Colonic mucosa (tissue), 4 donors: ENCODE results near the gene ARHGAP26. TPM values are rescaled to one million over a fixed set of nuclear protein-coding genes. Genes with fewer than 3 reads are reported as not detected.

ENCODE experiments used
- DNase-seq: peaks from one replicate; pipeline ENCODE4 v3.0.0-alpha.2; 2020
- H3K27ac ChIP-seq: fragments of 200-600 bp; one replicate; pipeline ENCODE4 v1.8.0; 2021
- H3K27me3 ChIP-seq: fragments of 200-600 bp; one replicate; pipeline ENCODE4 v1.8.0; 2021
- H3K36me3 ChIP-seq: fragments of 200-600 bp; one replicate; pipeline ENCODE4 v1.8.0; 2021
- H3K4me1 ChIP-seq: fragments of 200-600 bp; one replicate; pipeline ENCODE4 v1.8.0; 2021; ENCODE audit warnings: mild to moderate bottlenecking
- H3K4me3 ChIP-seq: fragments of 200-600 bp; one replicate; pipeline ENCODE4 v1.8.0; 2021
- H3K9ac ChIP-seq, 2 donors: one replicate each; pipeline ENCODE4 v1.7.0; 2013; ENCODE audit warnings: control low read depth in 2 of 2, low read depth in 2 of 2, low read length in 2 of 2
- H3K9me3 ChIP-seq: fragments of 200-600 bp; one replicate; pipeline ENCODE4 v1.8.0; 2021
- intact Hi-C: fragments of 100-400 bp; cut with DNase I; formaldehyde crosslinking; loops from one replicate; pipeline ENCODE4 v1.14.1; 2022
- total RNA-seq, 2 donors: library from RNA; stranded (reverse); fragmentation: NEBNext Ultra II Directional in 1 of 2; extraction: Animal tissue kit (Norgen Biotek cat#: 25700) in 1 of 2; gene quantifications; one replicate each; pipeline ENCODE4 v1.2.1, GENCODE V29; 2021
- TF ChIP-seq, protein P1 (sequence below): fragments of 200-600 bp; IDR thresholded peaks from one replicate; pipeline ENCODE4 v1.8.0; 2022; ENCODE audit warnings: antibody characterized with exemption, mild to moderate bottlenecking
- donor health status: healthy.
- donor health status: DM: no; HTN: no; CAD: no.
- donor health status: DM: no; HTN: no; CAD: no.

Gene ARHGAP26
- total RNA-seq, 2 donors from 2014 or later = 59.1 to 74.0 TPM

DNA sequence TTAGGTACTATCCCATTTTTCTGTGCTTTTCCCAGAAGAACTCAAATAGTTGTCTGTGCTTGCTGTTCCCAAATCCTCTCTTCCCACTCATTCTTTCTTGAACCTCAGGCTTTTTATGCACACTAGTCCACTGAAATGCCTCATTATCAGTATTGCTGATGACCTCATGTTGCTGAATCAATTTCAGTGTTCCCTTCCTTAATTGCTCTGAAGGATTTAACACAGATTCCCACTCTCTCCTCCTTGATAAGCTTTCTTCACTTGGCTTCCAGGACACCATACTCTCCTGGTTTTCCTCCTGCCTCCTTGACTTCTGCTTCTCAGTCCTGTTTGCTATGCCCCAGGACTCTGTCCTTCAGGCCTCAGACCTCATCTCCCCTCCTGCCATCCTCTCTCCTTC, 298.5 kb downstream of the ARHGAP26 start:
- H3K4me3 ChIP-seq = no peak overlapping the region
- no peaks in the 10 kb centered on the region for H3K4me1 ChIP-seq
- no peaks in the 10 kb centered on the region for H3K36me3 ChIP-seq
- H3K9ac ChIP-seq = no peak overlapping the region
- H3K27me3 ChIP-seq = no peaks in the 10 kb centered on the region
- no peak for DNase-seq
- H3K9me3 ChIP-seq = no peaks in the 10 kb centered on the region
- TF ChIP-seq, protein P1, sequence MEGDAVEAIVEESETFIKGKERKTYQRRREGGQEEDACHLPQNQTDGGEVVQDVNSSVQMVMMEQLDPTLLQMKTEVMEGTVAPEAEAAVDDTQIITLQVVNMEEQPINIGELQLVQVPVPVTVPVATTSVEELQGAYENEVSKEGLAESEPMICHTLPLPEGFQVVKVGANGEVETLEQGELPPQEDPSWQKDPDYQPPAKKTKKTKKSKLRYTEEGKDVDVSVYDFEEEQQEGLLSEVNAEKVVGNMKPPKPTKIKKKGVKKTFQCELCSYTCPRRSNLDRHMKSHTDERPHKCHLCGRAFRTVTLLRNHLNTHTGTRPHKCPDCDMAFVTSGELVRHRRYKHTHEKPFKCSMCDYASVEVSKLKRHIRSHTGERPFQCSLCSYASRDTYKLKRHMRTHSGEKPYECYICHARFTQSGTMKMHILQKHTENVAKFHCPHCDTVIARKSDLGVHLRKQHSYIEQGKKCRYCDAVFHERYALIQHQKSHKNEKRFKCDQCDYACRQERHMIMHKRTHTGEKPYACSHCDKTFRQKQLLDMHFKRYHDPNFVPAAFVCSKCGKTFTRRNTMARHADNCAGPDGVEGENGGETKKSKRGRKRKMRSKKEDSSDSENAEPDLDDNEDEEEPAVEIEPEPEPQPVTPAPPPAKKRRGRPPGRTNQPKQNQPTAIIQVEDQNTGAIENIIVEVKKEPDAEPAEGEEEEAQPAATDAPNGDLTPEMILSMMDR = no peak
- intact Hi-C loops = no loop called here
- H3K27ac ChIP-seq = no peak overlapping the region

DNA sequence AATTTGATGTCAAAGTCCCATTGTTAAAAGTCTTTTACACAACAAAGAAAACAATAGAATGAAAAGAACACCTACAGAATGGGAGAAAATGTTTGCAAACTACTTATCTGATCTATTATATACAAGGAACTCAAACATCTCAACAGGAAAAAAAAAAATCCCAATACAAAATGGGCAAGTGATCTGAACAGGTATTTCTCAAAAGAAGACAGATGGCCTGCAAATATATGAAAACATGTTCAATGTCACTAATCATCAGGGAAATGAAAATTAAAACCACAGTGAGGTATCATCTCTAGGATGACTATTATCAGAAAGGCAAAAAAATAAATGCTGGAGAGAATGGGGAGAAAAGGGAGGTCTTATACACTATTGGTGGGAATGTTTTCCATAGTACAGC, 301.8 kb downstream of the ARHGAP26 start:
- TF ChIP-seq, protein P1 = no peak
- no peak overlapping the region for H3K4me3 ChIP-seq
- no peaks in the 10 kb centered on the region for H3K27me3 ChIP-seq
- no peaks in the 10 kb centered on the region for H3K36me3 ChIP-seq
- H3K27ac ChIP-seq = no peak overlapping the region
- H3K9ac ChIP-seq = no peak overlapping the region
- no peak for DNase-seq
- no peaks in the 10 kb centered on the region for H3K9me3 ChIP-seq
- H3K4me1 ChIP-seq = no peaks in the 10 kb centered on the region
- intact Hi-C loops = no loop called here

DNA sequence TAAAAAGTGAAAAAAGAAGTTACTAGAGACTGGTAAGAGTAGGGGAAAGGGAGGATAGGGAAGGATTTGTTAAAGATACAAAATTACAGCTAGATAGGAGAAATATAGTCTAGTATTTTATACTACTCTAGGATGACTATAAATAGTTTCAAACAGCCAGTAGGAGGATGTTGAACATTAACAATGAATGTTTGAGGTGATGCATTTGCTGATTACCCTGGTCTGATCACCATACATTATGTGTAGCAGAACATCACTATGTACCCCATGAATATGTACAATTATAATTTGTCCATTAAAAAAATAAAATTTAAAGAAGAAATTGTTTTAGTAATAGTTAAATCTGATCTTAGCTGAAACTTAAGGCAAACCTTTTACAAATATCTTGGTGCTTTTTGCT, 302.6 kb downstream of the ARHGAP26 start:
- DNase-seq = no peak
- H3K9me3 ChIP-seq = no peaks in the 10 kb centered on the region
- H3K36me3 ChIP-seq = no peaks in the 10 kb centered on the region
- H3K4me1 ChIP-seq = no peaks in the 10 kb centered on the region
- H3K9ac ChIP-seq = no peak overlapping the region
- no peaks in the 10 kb centered on the region for H3K27me3 ChIP-seq
- no peak overlapping the region for H3K27ac ChIP-seq
- no peak overlapping the region for H3K4me3 ChIP-seq
- intact Hi-C loops = no loop called here
- TF ChIP-seq, protein P1 = no peak

DNA sequence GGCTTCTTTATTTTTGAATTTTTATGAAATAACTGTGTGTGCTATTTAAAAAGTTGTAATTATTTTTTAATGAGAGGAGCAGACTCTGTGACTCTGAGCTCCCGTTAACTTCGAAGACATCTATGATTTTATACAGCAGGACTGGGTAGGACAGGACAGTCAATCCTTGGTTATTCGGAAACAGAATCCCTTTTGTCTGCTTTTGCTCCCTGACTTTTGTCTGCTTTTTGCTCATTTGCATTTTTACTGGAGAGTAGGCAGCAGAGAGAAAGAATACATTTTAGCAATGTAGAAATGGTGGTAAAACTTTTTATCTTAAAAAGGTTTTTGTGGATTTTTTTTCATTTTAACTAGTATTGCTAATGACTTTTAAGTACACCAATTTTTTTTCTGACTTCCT, 303.6 kb downstream of the ARHGAP26 start:
- intact Hi-C loops = no loop called here
- no peak overlapping the region for H3K4me3 ChIP-seq
- no peak for DNase-seq
- no peaks in the 10 kb centered on the region for H3K9me3 ChIP-seq
- no peaks in the 10 kb centered on the region for H3K4me1 ChIP-seq
- no peaks in the 10 kb centered on the region for H3K27me3 ChIP-seq
- no peaks in the 10 kb centered on the region for H3K36me3 ChIP-seq
- H3K9ac ChIP-seq = no peak overlapping the region
- no peak overlapping the region for H3K27ac ChIP-seq
- TF ChIP-seq, protein P1 = no peak

DNA sequence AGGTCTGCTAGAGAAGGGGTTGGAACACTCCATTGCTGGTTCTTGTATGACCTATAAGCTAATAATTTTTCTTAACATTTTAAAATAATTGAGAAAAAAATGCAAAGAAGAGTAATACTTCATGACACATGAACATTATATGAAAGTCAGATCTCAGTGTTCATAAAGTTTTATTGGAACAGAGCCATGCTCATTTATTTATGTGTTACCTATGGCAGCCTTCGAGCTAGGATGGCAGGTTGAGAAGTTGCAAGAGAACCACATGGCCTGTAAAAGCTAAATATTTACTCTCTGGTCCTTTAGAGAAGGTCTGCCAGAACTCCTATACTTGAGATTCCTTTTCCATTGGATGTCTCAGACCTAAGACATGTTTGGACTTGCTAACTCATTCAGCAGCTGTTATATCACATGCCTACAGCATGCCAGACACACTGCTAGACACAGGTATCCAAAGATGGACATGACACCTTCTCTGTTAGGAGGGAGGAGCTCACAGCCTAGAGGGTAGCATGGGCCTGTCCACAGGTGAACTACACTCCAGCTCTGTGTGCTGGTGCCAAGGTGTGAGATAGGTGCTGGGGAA, 304.3 kb downstream of the ARHGAP26 start:
- TF ChIP-seq, protein P1 = no peak
- Histone ChIP-seq H3K9me3 (no peaks in the 10 kb centered on the region), H3K27me3 (no peaks in the 10 kb centered on the region), H3K9ac (no peak overlapping the region), H3K27ac (no peak overlapping the region), H3K36me3 (no peaks in the 10 kb centered on the region), H3K4me3 (no peak overlapping the region), H3K4me1 (no peaks in the 10 kb centered on the region)
- no peak for DNase-seq
- intact Hi-C loops = no loop called here
